Coronary artery (tissue), 2 donors: Measurements from ENCODE around the gene RUSC2.

Source experiments
- DNase-seq: peaks from one replicate; pipeline ENCODE4 v3.0.0-alpha.2; 2017; ENCODE audit warnings: low spot score
- H3K27ac ChIP-seq, 2 donors: fragments of 200-600 bp; sonication (generic); one replicate each; pipeline ENCODE4 v1.5.1; 2016 to 2019
- H3K4me3 ChIP-seq: fragments of 200-600 bp; sonication (generic); 2 replicates; pipeline ENCODE4 v1.5.1; 2016; ENCODE audit warnings: mild to moderate bottlenecking, moderate library complexity
- CTCF ChIP-seq: fragments of 200-600 bp; sonication (generic); IDR thresholded peaks from one replicate; pipeline ENCODE4 v1.5.1; 2019; ENCODE audit warnings: antibody characterized with exemption

RUSC2 gene

DNA sequence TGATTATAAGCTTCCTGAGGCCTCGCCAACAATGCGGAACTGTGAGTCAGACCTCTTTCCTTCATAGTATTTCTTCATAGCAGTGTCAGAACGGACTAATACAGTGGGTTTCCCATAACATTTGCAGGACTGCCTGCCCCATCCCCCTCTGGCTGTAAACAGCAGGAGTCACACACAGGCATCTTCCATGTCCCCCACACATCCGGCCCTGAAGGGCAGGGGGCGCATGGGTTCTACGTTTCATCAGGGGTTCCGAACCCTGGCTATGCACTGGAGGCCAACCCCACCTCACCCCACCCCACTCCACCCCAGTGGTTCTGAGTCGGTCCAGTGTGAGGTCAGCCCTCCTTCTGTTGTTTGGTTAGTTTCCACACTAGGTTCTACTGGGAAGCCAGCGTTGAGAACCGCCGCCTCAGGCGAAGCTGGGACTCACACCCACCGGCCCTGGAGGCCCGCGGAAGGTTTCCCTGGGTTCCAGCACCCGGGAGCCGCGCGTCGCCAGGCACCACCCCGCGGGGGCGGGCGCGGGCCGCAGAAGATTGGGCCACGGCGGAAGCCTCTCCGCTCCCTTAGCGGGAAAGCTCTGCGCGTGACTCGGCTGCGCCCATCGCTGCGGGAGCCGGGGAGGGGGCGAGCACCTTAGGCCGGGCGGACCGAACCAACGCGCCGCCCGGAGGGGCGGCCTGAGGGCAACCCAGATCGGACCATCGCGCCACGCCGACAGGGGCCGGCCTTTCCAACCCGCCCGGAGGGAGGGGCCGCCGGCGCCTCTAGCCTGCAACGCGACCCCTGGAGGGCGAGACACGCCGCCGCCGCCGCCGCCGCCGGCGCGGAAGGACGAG, at the start of gene RUSC2:
RUSC2 (plus strand) TSS at position 799 of the 842 bp plus-strand sequence. CDS start 56,411 bp downstream, outside the sequence.
- TF ChIP-seq CTCF, result peak; percentile 23
- peak within 1 kb of the TSS; percentile 92 for H3K4me3 ChIP-seq
- H3K27ac ChIP-seq, result peak within 1 kb of the TSS; percentile 97 to 99
- DNase-seq, result peak; percentile 93

DNA sequence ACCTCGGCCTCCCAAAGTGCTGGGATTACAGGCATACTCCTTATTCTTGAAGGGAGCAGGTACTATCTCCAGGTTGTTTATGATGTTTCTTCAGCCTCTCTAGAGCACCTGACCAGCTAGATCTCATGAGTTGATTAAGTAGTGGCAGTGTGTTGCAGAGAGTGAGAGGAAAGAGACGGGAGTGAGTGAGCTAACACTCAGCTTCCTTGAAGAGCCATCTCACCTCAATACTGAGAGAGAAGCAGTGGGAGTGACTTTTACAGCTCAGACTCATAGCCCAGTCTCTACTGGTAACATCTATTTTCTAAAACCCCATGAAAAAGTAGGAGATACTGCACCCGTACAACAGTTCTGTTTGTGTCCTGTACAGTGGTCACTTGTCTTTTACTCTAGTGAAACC, 43.9 kb upstream of the RUSC2 start:
- Histone ChIP-seq H3K4me3 (no peak overlapping the region), H3K27ac (no peak overlapping the region)
- DNase-seq, result no peak
- TF ChIP-seq CTCF, result no peak

DNA sequence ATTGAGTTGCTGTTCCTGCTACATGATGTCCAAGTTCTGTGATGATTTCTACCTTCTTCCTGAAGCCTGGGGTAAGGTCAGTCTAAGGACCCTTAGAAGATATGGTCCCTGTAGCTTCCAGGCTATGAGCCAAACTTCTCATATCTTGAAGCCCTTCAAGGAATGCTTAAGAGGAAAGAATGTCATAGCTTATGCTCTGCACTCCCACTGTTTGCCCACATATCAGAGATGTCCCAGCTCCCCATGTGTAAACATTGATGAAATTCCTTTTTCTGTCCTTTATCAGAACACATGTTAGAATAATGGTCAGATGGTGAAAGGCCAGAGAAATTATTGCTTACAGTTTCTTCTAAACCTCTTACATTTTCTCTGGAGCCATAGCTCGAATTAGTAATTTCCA, 41.4 kb upstream of the RUSC2 start:
- DNase-seq, result no peak
- no peak for TF ChIP-seq CTCF
- Histone ChIP-seq H3K27ac (no peak overlapping the region), H3K4me3 (no peak overlapping the region)

- TF ChIP-seq CTCF, result no peak
- Histone ChIP-seq H3K4me3 (no peak overlapping the region), H3K27ac (no peak overlapping the region)
- no peak for DNase-seq
Measured at GRCh38 chr9:35452481-35452880, 37.4 kb upstream of the RUSC2 start.

DNA sequence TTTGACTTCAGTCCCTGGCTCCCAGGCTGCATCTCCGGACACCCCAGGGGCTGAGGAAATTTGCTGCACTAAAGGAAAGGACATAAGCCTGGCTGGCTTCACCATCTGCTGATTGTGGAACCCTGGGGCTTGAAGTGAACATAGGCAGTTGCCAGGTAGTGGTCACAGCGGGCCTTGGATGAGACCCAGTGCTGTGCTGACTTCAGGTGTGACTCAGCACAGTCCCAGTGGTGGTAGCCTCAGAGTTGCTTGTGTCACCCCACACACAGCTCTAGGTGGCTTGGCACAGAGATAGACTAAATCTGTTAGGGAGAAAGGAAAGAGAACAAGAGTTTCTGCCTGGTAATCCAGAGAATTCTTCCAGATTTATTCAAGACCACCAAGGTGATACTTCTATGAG, 36.1 kb upstream of the RUSC2 start:
- no peak for DNase-seq
- Histone ChIP-seq H3K27ac (no peak overlapping the region), H3K4me3 (no peak overlapping the region)
- no peak for TF ChIP-seq CTCF

DNA sequence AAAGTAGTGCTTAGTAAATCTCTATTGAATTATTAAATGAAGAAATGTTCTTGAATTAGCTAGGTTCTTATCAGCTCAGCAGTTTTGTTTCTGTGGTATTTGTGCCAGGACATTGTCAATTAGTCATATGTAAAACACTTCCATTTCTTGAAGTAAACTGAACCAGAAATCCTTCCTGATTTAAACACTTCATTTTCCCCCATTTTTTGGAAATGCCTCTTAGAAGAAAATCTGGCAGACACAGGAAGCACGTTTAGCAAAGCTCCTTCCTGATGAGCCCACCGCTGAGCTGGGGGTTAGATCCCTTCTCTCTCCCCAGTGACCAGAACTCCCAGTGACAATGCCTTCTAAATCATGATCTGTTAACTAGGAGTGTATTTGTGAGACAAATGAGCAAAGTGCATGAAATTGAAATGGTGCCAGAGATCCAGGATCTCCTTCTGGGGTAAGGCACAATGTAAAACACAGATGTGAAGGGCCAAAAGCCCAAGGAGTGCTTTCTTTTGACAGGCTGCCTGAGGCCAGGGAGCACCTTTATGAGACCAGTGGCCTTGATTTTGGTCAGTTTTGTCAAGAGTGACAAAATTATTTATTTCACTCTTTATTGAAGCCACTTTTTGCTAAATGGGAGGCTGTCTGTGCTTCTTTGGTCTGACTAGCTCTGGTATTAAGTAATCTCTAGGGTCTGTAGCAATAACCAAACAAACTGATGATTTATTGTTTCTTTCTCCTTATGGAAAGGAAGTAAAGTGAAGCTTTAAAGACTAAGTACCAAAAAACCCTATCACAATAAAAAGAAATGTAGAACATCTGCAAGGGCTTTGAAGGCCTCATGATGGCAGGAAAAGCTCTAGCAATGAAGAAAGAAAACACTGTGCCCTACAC, 25.5 kb upstream of the RUSC2 start:
- no peak for TF ChIP-seq CTCF
- no peak overlapping the region for H3K4me3 ChIP-seq
- peak overlapping the region in 1 of 2 donors; percentile 49 for H3K27ac ChIP-seq
- no peak for DNase-seq
